Kidney (tissue), 14 donors: ENCODE results near the gene RNF149. TPM values are rescaled to one million over a fixed set of nuclear protein-coding genes. Genes with fewer than 3 reads are reported as not detected.

Experiments used
- DNase-seq, 5 donors: peaks; one replicate each; pipeline ENCODE4 v3.0.0-alpha.2; 2013 to 2020
- FAIRE-seq: peaks from 2 replicates; lab custom pipeline; 2012; peaks lifted over from hg19 to GRCh38; lab: Jason Lieb, UNC
- H3K27ac ChIP-seq, 2 donors: one replicate each; pipeline ENCODE4 v1.7.0; 2013; ENCODE audit warnings: low read depth in 2 of 2, low read length in 2 of 2, inconsistent platforms in 1 of 2
- H3K27me3 ChIP-seq: one replicate; pipeline ENCODE4 v1.7.1; 2013; ENCODE audit warnings: low read length, inconsistent platforms; ENCODE audit not compliant: control insufficient read depth, insufficient read depth
- H3K36me3 ChIP-seq, 3 donors: one replicate each; pipeline versions ENCODE4 v1.7.0 to v1.7.1; 2013; ENCODE audit warnings: low read length in 3 of 3, control low read depth in 1 of 3, inconsistent platforms in 1 of 3; ENCODE audit not compliant: insufficient read depth in 3 of 3, control insufficient read depth in 2 of 3
- H3K4me1 ChIP-seq, 3 donors: one replicate each; pipeline versions ENCODE4 v1.7.0 to v1.7.1; 2013; ENCODE audit warnings: low read length in 3 of 3, inconsistent platforms in 1 of 3, low read depth in 1 of 3; ENCODE audit not compliant: control insufficient read depth in 2 of 3, insufficient read depth in 2 of 3
- H3K4me3 ChIP-seq, 3 donors: one replicate each; pipeline versions ENCODE4 v1.7.0 to v1.8.1; 2013; ENCODE audit warnings: low read length in 3 of 3, control low read depth in 1 of 3, inconsistent platforms in 1 of 3
- H3K9ac ChIP-seq, 3 donors: one replicate each; pipeline versions ENCODE4 v1.7.0 to v1.7.1; 2013; ENCODE audit warnings: low read length in 3 of 3, control low read depth in 1 of 3, inconsistent platforms in 1 of 3
- H3K9me3 ChIP-seq, 3 donors: one replicate each; pipeline versions ENCODE4 v1.7.0 to v1.7.1; 2013; ENCODE audit warnings: low read length in 3 of 3, control low read depth in 1 of 3, inconsistent platforms in 1 of 3; ENCODE audit not compliant: control insufficient read depth in 2 of 3, insufficient read depth in 1 of 3
- intact Hi-C: fragments of 100-400 bp; cut with DNase I; formaldehyde crosslinking; loops from one replicate; pipeline ENCODE4 v1.11.1; 2022
- polyA plus RNA-seq: library from polyadenylated mRNA; stranded (reverse); fragments of 350-450 nt; fragmentation: Illumina TruSeq; extraction: RNeasy Lipid Tissue Mini Kit (QIAGEN cat#74804); gene quantifications from one replicate; pipeline ENCODE4 v1.2.3, GENCODE V29; 2014; ENCODE audit warnings: low read depth, low replicate concordance; ENCODE audit not compliant: insufficient read depth
- total RNA-seq: library from RNA; stranded (reverse); fragmentation: NEBNext Ultra II Directional; extraction: Animal tissue kit (Norgen Biotek cat#: 25700); gene quantifications from one replicate; pipeline ENCODE4 v1.2.1, GENCODE V29; 2021
- TF ChIP-seq, protein P1 (sequence below): IDR thresholded peaks from 3 replicates; pipeline ENCODE4 v1.5.1; 2012; ENCODE audit warnings: mild to moderate bottlenecking, moderate library complexity, borderline replicate concordance; ENCODE audit not compliant: insufficient read depth; ENCODE audit errors: extremely low read depth
- donor health status: control.
- donor health status: control.
- donor health status: control.
- donor health status: control.
- donor health status: control.
- donor health status: DM: yes; HTN: yes; CAD: no.
- donor health status: Normal renal cell carcinoma (clear cell type).

RNF149 gene
- total and polyA plus RNA-seq, 2 donors from 2014 or later: 30.1 to 75.8 TPM

DNA sequence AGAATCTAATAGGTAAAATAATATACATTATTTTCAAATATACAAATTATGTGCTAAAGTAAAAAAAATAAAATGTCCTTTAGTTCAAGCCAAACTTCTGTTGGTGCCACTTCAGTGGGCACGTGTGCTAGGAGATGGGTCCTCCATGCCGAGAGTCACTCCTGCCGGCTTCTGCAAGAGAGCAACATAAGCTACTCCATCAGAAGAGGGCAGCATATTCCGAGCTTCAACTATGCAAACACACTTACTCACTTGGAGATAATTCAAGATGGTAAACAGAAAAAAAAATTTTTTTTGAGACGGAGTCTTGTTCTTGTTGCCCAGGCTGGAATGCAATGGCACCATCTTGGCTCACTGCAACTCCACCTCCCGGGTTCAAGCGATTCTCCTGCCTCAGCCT lies 31.4 kb downstream of the RNF149 start:
- DNase-seq (no peak), FAIRE-seq (no peak)
- H3K4me1 ChIP-seq: no peaks in the 10 kb centered on the region
- H3K36me3 ChIP-seq: peaks cover 2 to 40% (median 17%) of the 10 kb centered on the region in 3 donors
- no peak overlapping the region for H3K27ac ChIP-seq
- no peaks in the 10 kb centered on the region for H3K27me3 ChIP-seq
- H3K4me3 ChIP-seq: no peak overlapping the region
- TF ChIP-seq, protein P1, sequence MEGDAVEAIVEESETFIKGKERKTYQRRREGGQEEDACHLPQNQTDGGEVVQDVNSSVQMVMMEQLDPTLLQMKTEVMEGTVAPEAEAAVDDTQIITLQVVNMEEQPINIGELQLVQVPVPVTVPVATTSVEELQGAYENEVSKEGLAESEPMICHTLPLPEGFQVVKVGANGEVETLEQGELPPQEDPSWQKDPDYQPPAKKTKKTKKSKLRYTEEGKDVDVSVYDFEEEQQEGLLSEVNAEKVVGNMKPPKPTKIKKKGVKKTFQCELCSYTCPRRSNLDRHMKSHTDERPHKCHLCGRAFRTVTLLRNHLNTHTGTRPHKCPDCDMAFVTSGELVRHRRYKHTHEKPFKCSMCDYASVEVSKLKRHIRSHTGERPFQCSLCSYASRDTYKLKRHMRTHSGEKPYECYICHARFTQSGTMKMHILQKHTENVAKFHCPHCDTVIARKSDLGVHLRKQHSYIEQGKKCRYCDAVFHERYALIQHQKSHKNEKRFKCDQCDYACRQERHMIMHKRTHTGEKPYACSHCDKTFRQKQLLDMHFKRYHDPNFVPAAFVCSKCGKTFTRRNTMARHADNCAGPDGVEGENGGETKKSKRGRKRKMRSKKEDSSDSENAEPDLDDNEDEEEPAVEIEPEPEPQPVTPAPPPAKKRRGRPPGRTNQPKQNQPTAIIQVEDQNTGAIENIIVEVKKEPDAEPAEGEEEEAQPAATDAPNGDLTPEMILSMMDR: no peak
- intact Hi-C loops: no loop called here
- H3K9me3 ChIP-seq: no peaks in the 10 kb centered on the region
- no peak overlapping the region for H3K9ac ChIP-seq

GRCh38 chr2:101274142-101274541 lies 34.4 kb downstream of the RNF149 start:
- DNase-seq: no peak
- no peaks in the 10 kb centered on the region for H3K9me3 ChIP-seq
- no peak for FAIRE-seq
- TF ChIP-seq, protein P1: no peak
- H3K27me3 ChIP-seq: no peaks in the 10 kb centered on the region
- H3K36me3 ChIP-seq: peaks cover 5 to 36% (median 15%) of the 10 kb centered on the region in 3 donors
- H3K9ac ChIP-seq: no peak overlapping the region
- intact Hi-C loops: no loop called here
- no peak overlapping the region for H3K4me3 ChIP-seq
- no peak overlapping the region for H3K27ac ChIP-seq
- H3K4me1 ChIP-seq: no peaks in the 10 kb centered on the region

- H3K27ac ChIP-seq: no peak overlapping the region
- no peaks in the 10 kb centered on the region for H3K9me3 ChIP-seq
- H3K36me3 ChIP-seq: peaks cover 5 to 35% (median 12%) of the 10 kb centered on the region in 3 donors
- H3K4me1 ChIP-seq: no peaks in the 10 kb centered on the region
- no peaks in the 10 kb centered on the region for H3K27me3 ChIP-seq
- no peak for DNase-seq
- intact Hi-C loops: no loop called here
- no peak for FAIRE-seq
- TF ChIP-seq, protein P1: no peak
- H3K9ac ChIP-seq: no peak overlapping the region
- H3K4me3 ChIP-seq: no peak overlapping the region
Measured at GRCh38 chr2:101273056-101273455, 35.4 kb downstream of the RNF149 start.
